OCI-LY3 (cell line): ENCODE measurements around the gene AATK.

Experiments used
- EZH2phosphoT487 ChIP-seq: fragments of 200-600 bp; shearing (Covaris generic); IDR thresholded peaks from 2 replicates; pipeline ENCODE4 v1.6.1; 2018; ENCODE audit warnings: antibody characterized with exemption, mixed run types, low read depth
- TF ChIP-seq, protein P1 (sequence below): fragments of 200-600, 300-600 bp; sonication (generic); IDR thresholded peaks from 2 replicates; pipeline ENCODE4 v1.5.1; 2014; ENCODE audit warnings: antibody characterized with exemption, low read length, low read depth

DNA sequence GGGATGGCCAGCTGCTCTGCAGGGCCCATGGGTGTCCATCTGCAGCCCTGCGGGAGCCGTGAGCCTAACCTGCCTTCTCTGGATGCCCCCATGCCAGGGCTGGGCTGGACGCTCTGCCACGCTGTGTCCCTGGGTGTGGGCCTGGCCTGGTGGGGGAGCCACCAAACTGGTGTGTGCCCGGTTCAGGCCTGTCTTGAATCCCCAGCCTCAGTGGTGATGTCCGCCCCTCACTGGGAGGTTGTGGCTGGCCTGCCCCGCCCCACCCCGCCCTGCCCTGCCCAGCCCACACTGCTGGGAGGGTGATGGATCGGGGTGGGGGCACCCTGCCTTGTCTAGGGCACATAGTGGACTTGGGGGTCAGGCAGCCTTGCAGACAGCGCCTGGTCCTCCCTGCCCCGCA lies 50.8 kb downstream of the AATK start:
- TF ChIP-seq, protein P1, sequence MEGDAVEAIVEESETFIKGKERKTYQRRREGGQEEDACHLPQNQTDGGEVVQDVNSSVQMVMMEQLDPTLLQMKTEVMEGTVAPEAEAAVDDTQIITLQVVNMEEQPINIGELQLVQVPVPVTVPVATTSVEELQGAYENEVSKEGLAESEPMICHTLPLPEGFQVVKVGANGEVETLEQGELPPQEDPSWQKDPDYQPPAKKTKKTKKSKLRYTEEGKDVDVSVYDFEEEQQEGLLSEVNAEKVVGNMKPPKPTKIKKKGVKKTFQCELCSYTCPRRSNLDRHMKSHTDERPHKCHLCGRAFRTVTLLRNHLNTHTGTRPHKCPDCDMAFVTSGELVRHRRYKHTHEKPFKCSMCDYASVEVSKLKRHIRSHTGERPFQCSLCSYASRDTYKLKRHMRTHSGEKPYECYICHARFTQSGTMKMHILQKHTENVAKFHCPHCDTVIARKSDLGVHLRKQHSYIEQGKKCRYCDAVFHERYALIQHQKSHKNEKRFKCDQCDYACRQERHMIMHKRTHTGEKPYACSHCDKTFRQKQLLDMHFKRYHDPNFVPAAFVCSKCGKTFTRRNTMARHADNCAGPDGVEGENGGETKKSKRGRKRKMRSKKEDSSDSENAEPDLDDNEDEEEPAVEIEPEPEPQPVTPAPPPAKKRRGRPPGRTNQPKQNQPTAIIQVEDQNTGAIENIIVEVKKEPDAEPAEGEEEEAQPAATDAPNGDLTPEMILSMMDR = no peak
- no peak for TF ChIP-seq EZH2phosphoT487
